ENCODE data around the gene SYT2. TPM values are rescaled to one million over a fixed set of nuclear protein-coding genes. Genes with fewer than 3 reads are reported as not detected.
"Not testable (repeated sequence)": the region's sequence is repeated elsewhere in the genome, so short reads cannot be mapped to it uniquely, and the experiment has no call there.

SYT2 gene
- total and polyA plus RNA-seq, 4 donors: 0.03 to 0.09 (median 0.05) TPM; not detected in 1

- not testable (repeated sequence) for H3K9me3 ChIP-seq (ENCODE audit: control insufficient read depth, low read length); H3K27me3 ChIP-seq (ENCODE audit: control insufficient read depth in 1 of 2, insufficient read depth in 2 of 2, low read length in 1 of 2); H3K36me3 ChIP-seq (ENCODE audit: control insufficient read depth in 1 of 2, insufficient read depth in 2 of 2, low read length in 1 of 2); ATAC-seq (ENCODE audit: low FRiP score); DNase-seq; H3K4me1 ChIP-seq (ENCODE audit: control insufficient read depth in 1 of 2, insufficient read depth in 2 of 2, low read length in 2 of 2)
- intact Hi-C loops (cut with DNase I): loop anchor here (5.0 kb wide), 2 partner anchors 34 to 46 kb away; no protein-coding TSS in a partner anchor
- Histone ChIP-seq H3K4me3 (ENCODE audit: low read length in 2 of 2) (peak overlapping the region; percentile 94 to 100), H3K27ac (ENCODE audit: low read depth in 1 of 2, low read length in 2 of 2) (peak overlapping the region; percentile 78 to 97)
- WGBS, 2 donors: 2 to 3% methylated on average over 2 of the region's 2 CpGs
Measured at GRCh38 chr1:202540858-202541257, 169.4 kb downstream of the SYT2 start.

Other genes starting within 250 kb of the SYT2 start
- 10 to 100 TPM; 52.8 to 75.6 TPM for gene KDM5B, start 98.0 kb upstream of the SYT2 start, total RNA-seq
- 10 to 100 TPM in 1 of 2 donors, 1 to 10 TPM in 1; 3.1 to 13.3 TPM for gene KDM5B, start 98.0 kb upstream of the SYT2 start, polyA plus RNA-seq
- 1 to 10 TPM in 1 of 2 donors, under 1 TPM in 1; 0.49 to 1.7 TPM for gene PCAT6, start 100.5 kb upstream of the SYT2 start, total RNA-seq
- 1 to 10 TPM in 1 of 2 donors, not detected in 1; 2.8 TPM for gene PCAT6, start 100.5 kb upstream of the SYT2 start, polyA plus RNA-seq
- gene RABIF, start 178.7 kb upstream of the SYT2 start, total RNA-seq: 1 to 10 TPM; 7.3 to 7.5 TPM
- gene RABIF, start 178.7 kb upstream of the SYT2 start, polyA plus RNA-seq: 1 to 10 TPM; 4.0 to 5.9 TPM
- 10 to 100 TPM; 15.9 to 17.9 TPM for gene KLHL12, start 216.8 kb upstream of the SYT2 start, total RNA-seq
- gene KLHL12, start 216.8 kb upstream of the SYT2 start, polyA plus RNA-seq: 10 to 100 TPM; 12.6 to 13.6 TPM
- 10 to 100 TPM; 55.2 to 61.3 TPM for gene ADIPOR1, start 247.9 kb upstream of the SYT2 start, total RNA-seq
- gene ADIPOR1, start 247.9 kb upstream of the SYT2 start, polyA plus RNA-seq: 10 to 100 TPM; 66.2 to 72.4 TPM